ENCODE measurements around the gene PMEPA1. TPM values are rescaled to one million over a fixed set of nuclear protein-coding genes. Genes with fewer than 3 reads are reported as not detected.
A peak's percentile ranks its signal among the peaks of the same experiment; 100 is the strongest.

PMEPA1 gene
- total RNA-seq, 4 donors from 2014 or later: 10.2 to 33.6 (median 18.3) TPM

DNA sequence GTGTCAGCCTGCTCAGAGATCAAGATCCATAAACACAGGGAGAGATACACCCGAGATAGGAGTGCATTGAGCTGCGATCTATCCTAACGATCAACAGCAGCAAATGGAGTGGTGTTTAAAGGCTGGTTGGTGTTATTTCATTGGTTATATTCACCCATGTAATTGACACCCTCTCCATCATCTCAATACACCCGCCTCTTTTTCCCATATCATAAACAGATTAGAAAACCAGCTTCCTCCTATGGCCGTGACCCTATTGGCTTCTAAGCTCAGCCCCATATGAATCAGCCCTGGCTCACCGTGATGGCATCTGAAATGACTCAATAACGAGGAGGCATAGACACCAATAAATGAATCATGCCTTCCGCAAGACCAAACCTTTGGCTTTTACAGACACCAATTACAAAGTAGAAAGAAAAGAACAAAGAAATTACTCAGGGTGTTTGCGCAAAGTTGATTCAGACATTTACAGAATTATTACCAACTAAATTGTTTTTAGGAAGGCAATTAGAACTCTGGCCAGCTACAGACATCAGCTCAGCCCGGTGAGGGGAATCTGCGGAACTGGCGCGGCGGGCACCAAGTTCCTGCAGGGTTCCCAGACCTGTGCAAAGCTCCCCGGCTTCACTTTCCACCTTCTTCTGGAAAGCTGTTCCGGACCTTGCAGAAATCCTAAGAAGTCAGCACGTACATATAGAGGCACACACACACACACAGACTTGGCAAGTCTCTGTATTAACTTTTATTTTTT lies 11.5 kb downstream of the PMEPA1 start:
- WGBS, 2 donors: 65% methylated on average over 17 of the region's 17 CpGs
- DNase-seq (ENCODE audit: low spot score in 2 of 2): no peak
- TF ChIP-seq, protein P1, sequence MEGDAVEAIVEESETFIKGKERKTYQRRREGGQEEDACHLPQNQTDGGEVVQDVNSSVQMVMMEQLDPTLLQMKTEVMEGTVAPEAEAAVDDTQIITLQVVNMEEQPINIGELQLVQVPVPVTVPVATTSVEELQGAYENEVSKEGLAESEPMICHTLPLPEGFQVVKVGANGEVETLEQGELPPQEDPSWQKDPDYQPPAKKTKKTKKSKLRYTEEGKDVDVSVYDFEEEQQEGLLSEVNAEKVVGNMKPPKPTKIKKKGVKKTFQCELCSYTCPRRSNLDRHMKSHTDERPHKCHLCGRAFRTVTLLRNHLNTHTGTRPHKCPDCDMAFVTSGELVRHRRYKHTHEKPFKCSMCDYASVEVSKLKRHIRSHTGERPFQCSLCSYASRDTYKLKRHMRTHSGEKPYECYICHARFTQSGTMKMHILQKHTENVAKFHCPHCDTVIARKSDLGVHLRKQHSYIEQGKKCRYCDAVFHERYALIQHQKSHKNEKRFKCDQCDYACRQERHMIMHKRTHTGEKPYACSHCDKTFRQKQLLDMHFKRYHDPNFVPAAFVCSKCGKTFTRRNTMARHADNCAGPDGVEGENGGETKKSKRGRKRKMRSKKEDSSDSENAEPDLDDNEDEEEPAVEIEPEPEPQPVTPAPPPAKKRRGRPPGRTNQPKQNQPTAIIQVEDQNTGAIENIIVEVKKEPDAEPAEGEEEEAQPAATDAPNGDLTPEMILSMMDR (IDR thresholded peaks at IDR 0.05): no peak
- TF ChIP-seq EP300 (IDR thresholded peaks at IDR 0.05): peak in 1 of 2 donors; percentile 10
- Histone ChIP-seq H3K9me3 (no peaks in the 10 kb centered on the region), H3K4me3 (no peak overlapping the region), H3K36me3 (no peaks in the 10 kb centered on the region), H3K4me1 (peaks cover 0 to 58% (median 9%) of the 10 kb centered on the region in 4 donors), H3K27me3 (no peaks in the 10 kb centered on the region), H3K27ac (peak overlapping the region in 1 of 4 donors; percentile 24)

DNA sequence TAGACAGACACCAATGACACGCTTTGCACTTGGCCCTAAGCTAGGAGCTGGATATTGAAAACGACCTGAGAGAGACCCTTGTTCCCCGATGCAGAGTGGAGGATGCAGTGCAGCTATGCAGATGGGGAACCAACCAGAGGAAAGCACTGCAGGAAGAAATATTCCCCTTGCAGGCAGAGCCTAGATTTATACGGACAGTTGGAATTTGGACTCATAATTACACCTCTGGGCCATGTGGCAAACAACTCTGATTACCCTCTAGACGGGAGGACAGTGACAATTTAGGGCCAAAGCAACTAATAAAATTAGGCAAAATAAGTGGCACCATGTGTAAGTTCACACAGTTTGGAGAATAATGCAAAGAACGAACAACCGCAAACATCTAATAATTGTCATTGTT lies 12.3 kb downstream of the PMEPA1 start:
- no peaks in the 10 kb centered on the region for H3K36me3 ChIP-seq
- H3K4me1 ChIP-seq: peaks cover 0 to 58% (median 14%) of the 10 kb centered on the region in 4 donors
- TF ChIP-seq POLR2A (IDR thresholded peaks at IDR 0.05) (no peak), EP300 (IDR thresholded peaks at IDR 0.05) (no peak)
- TF ChIP-seq, protein P1 (IDR thresholded peaks at IDR 0.05): no peak
- DNase-seq (ENCODE audit: low spot score in 2 of 2): no peak
- 55 to 62% methylated on average over 7 of the region's 7 CpGs for WGBS, 2 donors
- peak overlapping the region in 1 of 4 donors; percentile 24 for H3K27ac ChIP-seq
- H3K4me3 ChIP-seq: no peak overlapping the region
- no peaks in the 10 kb centered on the region for H3K27me3 ChIP-seq
- H3K9me3 ChIP-seq: no peaks in the 10 kb centered on the region

DNA sequence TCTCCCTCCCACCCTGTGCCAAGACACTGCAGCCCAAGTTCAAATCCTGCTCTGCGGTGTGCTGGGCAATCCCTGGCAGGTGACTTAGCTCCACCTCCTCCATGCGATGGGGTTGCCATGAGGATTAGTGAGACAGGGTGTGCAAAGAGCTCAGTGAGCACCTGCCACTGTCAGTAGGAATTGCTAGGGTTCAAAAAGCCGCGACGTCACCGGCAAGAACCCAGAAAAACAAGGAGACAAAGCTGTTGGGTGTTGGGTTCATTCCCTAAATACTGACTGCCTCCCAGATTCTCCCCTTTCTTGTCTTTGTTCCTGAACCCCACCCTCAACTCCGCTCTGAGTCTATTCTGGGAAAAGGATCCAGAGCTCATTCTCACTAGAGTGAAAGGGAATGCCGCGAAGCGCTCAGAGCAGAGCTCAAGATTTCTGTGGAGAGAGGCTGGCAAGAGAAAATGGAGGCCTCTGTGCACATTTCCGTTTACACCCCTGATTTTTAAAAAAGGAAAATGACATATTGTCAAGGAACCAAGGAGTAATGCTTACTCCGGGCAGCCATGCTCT lies 13.3 kb downstream of the PMEPA1 start:
- WGBS, 2 donors: 85 to 87% methylated on average over 12 of the region's 12 CpGs
- Histone ChIP-seq H3K27me3 (no peaks in the 10 kb centered on the region), H3K27ac (no peak overlapping the region), H3K4me3 (no peak overlapping the region), H3K4me1 (peaks cover 0 to 67% (median 14%) of the 10 kb centered on the region in 4 donors), H3K9me3 (no peaks in the 10 kb centered on the region), H3K36me3 (no peaks in the 10 kb centered on the region)
- no peak for TF ChIP-seq EP300 (IDR thresholded peaks at IDR 0.05)
- no peak for TF ChIP-seq POLR2A (IDR thresholded peaks at IDR 0.05)
- TF ChIP-seq, protein P1 (IDR thresholded peaks at IDR 0.05): no peak
- no peak for DNase-seq (ENCODE audit: low spot score in 2 of 2)

DNA sequence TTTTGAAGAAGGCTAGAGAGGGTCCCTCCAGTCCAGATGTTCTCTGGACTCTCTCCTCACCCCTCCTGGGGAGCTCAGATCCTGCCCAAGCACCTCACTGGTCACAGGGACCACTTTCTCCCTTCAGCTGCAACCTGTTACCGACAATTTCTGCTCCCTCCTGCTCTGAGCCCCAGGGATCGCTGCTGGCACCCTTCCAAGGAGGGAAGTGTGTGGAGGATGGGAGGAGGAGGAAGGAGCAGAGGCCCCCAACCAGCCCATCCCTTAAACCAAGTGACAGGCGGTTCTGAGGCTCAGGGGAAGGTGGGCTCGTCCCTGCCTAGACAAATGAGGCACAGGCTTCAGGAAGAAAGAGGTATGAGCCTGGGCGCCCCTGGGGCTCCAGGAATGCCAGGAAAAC lies 13.9 kb downstream of the PMEPA1 start:
- TF ChIP-seq POLR2A (IDR thresholded peaks at IDR 0.05): no peak
- TF ChIP-seq, protein P1 (IDR thresholded peaks at IDR 0.05): no peak
- no peak for TF ChIP-seq EP300 (IDR thresholded peaks at IDR 0.05)
- no peaks in the 10 kb centered on the region for H3K36me3 ChIP-seq
- H3K27ac ChIP-seq: no peak overlapping the region
- WGBS, 2 donors: 58 to 64% methylated on average over 5 of the region's 5 CpGs
- H3K9me3 ChIP-seq: no peaks in the 10 kb centered on the region
- no peak overlapping the region for H3K4me3 ChIP-seq
- H3K4me1 ChIP-seq: peaks cover 0 to 71% (median 16%) of the 10 kb centered on the region in 4 donors
- no peak for DNase-seq (ENCODE audit: low spot score in 2 of 2)
- H3K27me3 ChIP-seq: no peaks in the 10 kb centered on the region

DNA sequence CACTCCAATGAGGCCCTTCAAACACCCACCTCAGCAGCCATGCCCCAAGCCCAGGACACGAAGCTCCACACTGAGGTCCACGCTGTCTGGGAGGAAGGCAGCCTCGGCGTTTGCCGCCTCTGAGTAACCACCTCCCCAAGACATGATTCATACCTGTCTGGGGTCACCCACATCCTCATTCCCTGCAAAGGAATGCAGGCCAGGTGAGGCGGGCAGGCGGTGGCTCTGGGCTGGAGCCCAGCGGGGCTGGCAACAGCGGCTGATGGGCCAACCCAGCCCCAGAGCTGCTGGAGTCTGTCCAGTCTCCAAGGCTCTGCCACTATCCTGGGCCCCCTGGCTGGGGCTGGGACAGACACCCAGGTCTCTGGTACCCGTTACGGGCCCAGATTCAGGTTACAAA lies 14.8 kb downstream of the PMEPA1 start:
- 86 to 89% methylated on average over 11 of the region's 11 CpGs for WGBS, 2 donors
- Histone ChIP-seq H3K36me3 (no peaks in the 10 kb centered on the region), H3K4me3 (no peak overlapping the region), H3K27me3 (no peaks in the 10 kb centered on the region), H3K9me3 (no peaks in the 10 kb centered on the region), H3K27ac (no peak overlapping the region), H3K4me1 (peaks cover 0 to 80% (median 17%) of the 10 kb centered on the region in 4 donors)
- DNase-seq (ENCODE audit: low spot score in 2 of 2): no peak
- TF ChIP-seq POLR2A (IDR thresholded peaks at IDR 0.05) (no peak), EP300 (IDR thresholded peaks at IDR 0.05) (no peak)
- TF ChIP-seq, protein P1 (IDR thresholded peaks at IDR 0.05): no peak
